Choroid plexus epithelial cell (primary cell): Measurements from ENCODE around the gene TMTC2.
A peak's percentile ranks its signal among the peaks of the same experiment; 100 is the strongest.

Experiments used
- DNase-seq: peaks from one replicate; pipeline ENCODE4 v3.0.0-alpha.2; 2010; ENCODE audit warnings: low read depth
- H3K4me3 ChIP-seq: 2 replicates; pipeline ENCODE4 v1.5.1; 2011; ENCODE audit warnings: low read depth, mild to moderate bottlenecking, control low read depth, low read length, moderate library complexity
- TF ChIP-seq, protein P1 (sequence below): conservative IDR thresholded peaks from 2 replicates; pipeline ENCODE4 v1.5.1; 2011; ENCODE audit warnings: low read depth, mild to moderate bottlenecking, control low read depth, inconsistent platforms, low read length, moderate library complexity

The TMTC2 gene

DNA sequence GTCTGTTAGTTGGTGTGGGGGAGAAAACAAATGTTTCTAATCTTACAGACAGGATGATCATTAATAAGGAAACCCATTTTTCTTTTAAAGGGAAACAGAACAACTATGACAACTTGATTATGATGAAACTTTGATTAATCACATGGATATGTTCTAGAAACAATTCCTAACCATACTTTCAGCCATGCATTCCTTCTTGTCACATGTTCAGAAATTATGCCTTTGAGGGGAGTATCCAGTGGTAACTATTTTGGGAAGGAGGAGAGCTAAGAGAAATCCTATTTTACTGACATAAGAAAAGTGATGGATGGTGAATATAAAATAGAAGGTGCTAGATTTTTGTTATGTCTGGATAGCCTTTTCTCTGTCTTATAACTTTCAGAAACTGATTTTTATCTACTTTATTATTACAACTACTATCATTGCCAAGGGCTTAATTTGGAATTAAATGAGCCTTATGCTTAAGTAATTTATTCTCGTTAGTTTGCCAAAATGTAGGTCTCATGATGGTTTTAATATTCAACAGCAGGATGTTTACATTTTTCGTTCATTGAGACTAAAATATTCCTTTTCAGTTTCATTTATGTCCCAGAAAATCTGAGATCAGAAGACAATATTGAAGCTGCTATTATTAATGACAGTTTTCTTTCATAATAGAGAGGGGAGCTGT, 200.1 kb downstream of the TMTC2 start:
- TF ChIP-seq, protein P1, sequence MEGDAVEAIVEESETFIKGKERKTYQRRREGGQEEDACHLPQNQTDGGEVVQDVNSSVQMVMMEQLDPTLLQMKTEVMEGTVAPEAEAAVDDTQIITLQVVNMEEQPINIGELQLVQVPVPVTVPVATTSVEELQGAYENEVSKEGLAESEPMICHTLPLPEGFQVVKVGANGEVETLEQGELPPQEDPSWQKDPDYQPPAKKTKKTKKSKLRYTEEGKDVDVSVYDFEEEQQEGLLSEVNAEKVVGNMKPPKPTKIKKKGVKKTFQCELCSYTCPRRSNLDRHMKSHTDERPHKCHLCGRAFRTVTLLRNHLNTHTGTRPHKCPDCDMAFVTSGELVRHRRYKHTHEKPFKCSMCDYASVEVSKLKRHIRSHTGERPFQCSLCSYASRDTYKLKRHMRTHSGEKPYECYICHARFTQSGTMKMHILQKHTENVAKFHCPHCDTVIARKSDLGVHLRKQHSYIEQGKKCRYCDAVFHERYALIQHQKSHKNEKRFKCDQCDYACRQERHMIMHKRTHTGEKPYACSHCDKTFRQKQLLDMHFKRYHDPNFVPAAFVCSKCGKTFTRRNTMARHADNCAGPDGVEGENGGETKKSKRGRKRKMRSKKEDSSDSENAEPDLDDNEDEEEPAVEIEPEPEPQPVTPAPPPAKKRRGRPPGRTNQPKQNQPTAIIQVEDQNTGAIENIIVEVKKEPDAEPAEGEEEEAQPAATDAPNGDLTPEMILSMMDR = no peak
- no peak overlapping the region for H3K4me3 ChIP-seq
- no peak for DNase-seq

DNA sequence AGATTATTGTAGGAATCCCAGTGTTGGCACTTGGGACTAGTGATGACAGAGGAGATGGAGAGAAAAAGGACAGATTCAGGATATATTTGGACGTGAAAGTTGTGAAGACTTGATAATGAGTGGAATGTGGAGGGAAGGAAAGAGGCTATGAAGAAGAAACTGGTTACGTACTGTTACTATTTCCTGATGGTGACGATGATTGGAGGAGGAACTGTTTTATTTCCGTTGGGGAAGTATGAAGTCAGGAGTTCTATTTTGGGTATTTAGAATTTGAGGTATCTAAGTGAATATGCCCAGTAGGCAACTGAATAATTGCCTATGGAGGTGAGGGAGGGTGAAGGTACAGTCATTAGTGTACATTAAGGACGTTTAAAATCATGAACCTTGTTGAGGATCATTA, 207.2 kb downstream of the TMTC2 start:
- TF ChIP-seq, protein P1 = no peak
- no peak overlapping the region for H3K4me3 ChIP-seq
- DNase-seq = no peak

DNA sequence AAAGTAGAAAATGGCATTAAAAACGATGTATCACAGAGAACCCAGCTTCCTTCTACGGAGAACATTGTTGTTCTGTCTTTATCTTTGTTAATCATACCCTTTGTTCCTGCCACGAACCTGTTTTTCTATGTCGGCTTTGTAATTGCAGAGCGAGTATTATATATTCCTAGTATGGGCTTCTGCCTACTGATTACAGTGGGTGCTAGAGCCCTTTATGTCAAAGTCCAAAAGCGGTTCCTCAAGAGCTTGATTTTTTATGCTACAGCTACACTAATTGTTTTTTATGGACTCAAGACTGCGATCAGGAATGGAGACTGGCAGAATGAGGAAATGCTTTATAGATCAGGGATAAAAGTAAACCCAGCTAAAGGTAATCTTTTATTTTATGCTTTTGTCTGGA, 209.6 kb downstream of the TMTC2 start:
- no peak overlapping the region for H3K4me3 ChIP-seq
- DNase-seq = no peak
- TF ChIP-seq, protein P1 = no peak

DNA sequence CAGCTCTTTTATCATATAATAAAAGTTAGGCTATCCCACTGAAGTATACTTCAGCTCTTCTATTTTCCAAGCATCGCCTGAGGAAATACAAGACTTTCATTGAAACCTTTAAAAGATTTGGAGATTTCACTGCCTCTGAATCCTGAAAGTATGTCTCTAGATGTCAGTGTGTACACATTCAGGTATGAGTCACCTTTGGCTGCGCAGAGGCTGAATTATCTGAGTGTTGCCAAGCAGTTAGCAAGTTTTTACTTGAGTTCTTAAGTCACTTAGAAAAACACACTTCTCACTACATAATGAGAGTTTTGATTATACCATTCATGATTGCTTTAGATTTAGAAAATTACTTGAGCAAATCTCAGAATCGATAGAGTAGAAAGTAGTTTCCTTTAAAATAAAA, 210.3 kb downstream of the TMTC2 start:
- TF ChIP-seq, protein P1 = no peak
- no peak overlapping the region for H3K4me3 ChIP-seq
- peak; percentile 55 for DNase-seq

DNA sequence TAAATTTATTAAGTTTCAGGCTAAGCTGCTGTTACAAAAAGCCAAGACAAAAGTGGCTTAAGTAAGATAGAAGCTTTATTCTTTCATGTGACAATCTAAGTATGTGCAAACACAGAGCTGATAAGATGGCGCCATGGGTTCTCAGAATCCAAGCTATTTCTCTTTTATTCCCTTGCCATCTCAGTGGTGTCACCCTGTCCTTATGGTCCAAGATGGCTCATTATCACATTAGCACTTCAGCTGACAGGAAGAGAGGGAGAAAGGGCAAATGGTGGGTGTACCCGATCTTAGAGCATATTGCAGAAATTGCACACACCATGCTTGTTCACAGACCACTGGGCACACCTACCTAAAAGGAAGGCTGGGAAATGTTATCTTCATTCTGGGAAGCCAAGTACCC, 211.7 kb downstream of the TMTC2 start:
- no peak overlapping the region for H3K4me3 ChIP-seq
- no peak for DNase-seq
- TF ChIP-seq, protein P1 = no peak

DNA sequence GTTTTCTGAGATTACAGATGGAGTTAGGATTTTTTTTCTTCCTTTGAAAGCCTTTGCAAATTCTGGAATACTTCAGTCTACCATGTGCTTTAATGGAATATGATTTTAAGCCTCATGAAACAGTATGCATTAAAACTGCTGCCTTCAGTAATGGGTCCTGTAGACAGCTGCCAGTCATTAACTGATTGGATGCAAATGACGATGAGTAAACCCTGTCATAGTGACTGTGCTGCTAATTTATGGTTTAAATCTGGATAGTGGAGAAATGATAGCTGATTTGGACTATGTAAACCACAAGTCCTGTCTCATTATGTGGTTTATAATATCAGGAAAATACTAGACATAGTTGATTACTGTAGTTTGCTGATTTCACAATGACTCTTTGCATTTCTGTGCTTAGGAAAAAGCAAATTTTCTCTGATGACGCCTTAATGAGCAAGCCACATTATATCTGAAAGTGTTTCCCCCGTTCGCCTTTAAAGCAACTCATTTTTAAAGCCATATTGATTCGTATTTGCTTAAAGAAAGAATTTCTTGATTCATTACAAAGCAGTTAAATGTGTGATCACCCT, 217.6 kb downstream of the TMTC2 start:
- DNase-seq = no peak
- no peak overlapping the region for H3K4me3 ChIP-seq
- TF ChIP-seq, protein P1 = no peak

DNA sequence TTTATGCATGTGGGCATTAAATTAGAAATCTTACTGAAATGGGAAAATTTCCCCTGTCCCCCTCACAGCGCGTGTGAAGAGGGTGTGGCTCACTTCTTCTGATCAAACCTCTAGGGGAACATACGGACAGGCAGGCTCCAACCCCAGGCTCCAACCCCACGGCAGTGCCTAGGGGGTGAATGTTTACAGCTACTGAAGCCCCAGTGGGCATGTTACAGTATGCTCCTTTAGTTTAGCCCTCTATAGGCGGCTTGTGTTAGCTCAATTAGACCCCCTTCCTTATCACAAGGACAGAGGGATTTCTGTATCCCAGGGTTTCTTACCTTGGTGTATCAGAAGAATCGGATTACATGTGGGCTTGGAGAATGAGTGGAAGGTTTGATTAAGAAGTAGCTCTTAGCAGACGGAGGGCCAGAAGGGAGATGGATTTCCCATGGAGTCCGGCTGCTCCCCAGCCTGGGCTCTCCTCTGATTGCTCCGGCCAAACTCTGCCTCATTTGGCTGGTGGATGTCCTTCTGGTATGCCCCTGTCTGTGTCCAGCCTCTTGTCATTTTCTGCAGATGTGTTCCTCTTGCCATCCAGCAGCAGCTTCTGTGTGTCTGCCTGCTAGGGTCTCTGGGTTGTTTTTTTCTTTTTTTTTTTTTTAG, 223.7 kb downstream of the TMTC2 start:
- no peak for DNase-seq
- TF ChIP-seq, protein P1 = no peak
- H3K4me3 ChIP-seq = no peak overlapping the region
